ENCODE data around the gene INPP5E. TPM values are rescaled to one million over a fixed set of nuclear protein-coding genes. Genes with fewer than 3 reads are reported as not detected.

The INPP5E gene
- total RNA-seq, 2 experiments from 2014 or later, result 17.2 to 19.4 TPM

GRCh38 chr9:136485049-136486045 lies 45.7 kb upstream of the INPP5E start:
- Mint-ChIP-seq H3K27ac (peak overlapping the region; percentile 79), H3K4me1 (ENCODE audit: low read depth) (peaks cover 34% of the 10 kb centered on the region), H3K27me3 (no peaks in the 10 kb centered on the region), H3K4me3 (peak overlapping the region; percentile 88), H3K36me3 (ENCODE audit: low read depth) (peaks cover 22% of the 10 kb centered on the region), H3K9me3 (no peaks in the 10 kb centered on the region)
- Histone ChIP-seq H3K27me3 (ENCODE audit: control insufficient read depth in 1 of 2, insufficient read depth in 2 of 2, low read length in 2 of 2) (no peaks in the 10 kb centered on the region), H3K27ac (ENCODE audit: low read depth in 1 of 2, low read length in 2 of 2) (no peak overlapping the region), H3K4me1 (ENCODE audit: insufficient read depth, low read length) (peaks cover 36% of the 10 kb centered on the region), H3K4me3 (ENCODE audit: low read length) (no peak overlapping the region), H3K9me3 (ENCODE audit: control insufficient read depth in 1 of 2, insufficient read depth in 1 of 2, low read length in 2 of 2) (no peaks in the 10 kb centered on the region), H3K36me3 (ENCODE audit: insufficient read depth, low read length) (no peaks in the 10 kb centered on the region)
- DNase-seq (peak; percentile 71 to 91 (median 80)), ATAC-seq (ENCODE audit: poor library complexity) (peak; percentile 12)
- TF ChIP-seq, protein P1, sequence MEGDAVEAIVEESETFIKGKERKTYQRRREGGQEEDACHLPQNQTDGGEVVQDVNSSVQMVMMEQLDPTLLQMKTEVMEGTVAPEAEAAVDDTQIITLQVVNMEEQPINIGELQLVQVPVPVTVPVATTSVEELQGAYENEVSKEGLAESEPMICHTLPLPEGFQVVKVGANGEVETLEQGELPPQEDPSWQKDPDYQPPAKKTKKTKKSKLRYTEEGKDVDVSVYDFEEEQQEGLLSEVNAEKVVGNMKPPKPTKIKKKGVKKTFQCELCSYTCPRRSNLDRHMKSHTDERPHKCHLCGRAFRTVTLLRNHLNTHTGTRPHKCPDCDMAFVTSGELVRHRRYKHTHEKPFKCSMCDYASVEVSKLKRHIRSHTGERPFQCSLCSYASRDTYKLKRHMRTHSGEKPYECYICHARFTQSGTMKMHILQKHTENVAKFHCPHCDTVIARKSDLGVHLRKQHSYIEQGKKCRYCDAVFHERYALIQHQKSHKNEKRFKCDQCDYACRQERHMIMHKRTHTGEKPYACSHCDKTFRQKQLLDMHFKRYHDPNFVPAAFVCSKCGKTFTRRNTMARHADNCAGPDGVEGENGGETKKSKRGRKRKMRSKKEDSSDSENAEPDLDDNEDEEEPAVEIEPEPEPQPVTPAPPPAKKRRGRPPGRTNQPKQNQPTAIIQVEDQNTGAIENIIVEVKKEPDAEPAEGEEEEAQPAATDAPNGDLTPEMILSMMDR (IDR thresholded peaks at IDR 0.05), result peak; percentile 89
- intact Hi-C loops (cut with DNase I, micrococcal nuclease), result loop anchor here (2.0 to 10.0 kb wide), 3 partner anchors 52 to 299 kb away; no protein-coding TSS in a partner anchor
- CTCF ChIA-PET, result interaction anchor here (0.6 to 2.8 kb wide), 10 partner anchors 14 to 159 kb away, joined by 3 to 10 read pairs (median 4); no protein-coding TSS in a partner anchor
- POLR2A ChIA-PET, result interaction anchor here (1.6 to 2.4 kb wide), 2 partner anchors 54 to 756 kb away, joined by 4 to 25 read pairs; partner anchors contain the start of gene TUBB4B

DNA sequence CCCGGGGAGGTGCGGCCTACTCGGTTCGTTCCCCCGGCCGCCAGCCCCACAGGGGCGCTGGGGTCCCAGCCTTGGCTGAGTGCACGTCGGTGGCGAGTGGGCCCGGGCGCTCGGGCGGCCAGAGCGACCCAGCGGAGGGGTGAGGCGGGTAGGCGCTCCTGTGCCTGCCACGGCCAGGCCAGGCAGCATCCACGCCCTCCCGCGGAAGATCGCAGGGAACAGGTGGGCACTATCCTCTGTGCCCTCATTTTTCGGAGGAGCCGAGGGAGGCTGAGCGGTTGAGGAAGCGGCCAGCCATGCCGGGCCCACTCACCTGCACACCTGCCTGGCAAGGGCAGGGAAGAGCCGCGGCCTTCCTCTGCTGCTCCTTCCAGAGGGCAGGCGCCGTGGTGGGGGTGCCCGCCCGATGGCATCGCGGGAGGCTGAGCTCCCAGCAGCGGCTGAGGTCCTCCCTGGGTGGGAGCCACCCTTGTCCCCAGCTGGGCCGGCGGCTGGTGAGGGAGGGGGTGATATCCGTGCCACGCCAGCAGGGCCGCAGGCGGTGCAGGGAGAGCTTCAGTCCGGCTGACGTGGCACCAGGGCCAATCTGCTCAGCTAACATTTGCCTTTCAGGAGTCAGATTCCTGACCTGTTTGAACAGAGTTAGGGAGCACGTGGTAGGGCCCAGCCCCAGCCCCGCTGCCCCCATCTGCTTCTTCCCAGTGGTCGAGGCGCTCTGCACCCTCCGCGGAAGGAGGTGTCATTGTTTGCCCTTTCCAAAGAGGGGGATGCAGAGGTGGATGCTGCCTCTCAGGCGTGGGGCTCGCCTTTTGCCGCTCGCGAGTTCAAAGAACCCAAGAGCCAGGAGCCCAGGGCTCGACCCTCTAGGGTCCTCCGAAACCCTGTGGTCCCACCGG lies 44.8 kb upstream of the INPP5E start:
- H3K36me3 Mint-ChIP-seq (ENCODE audit: low read depth), result peaks cover 27% of the 10 kb centered on the region
- H3K27me3 Mint-ChIP-seq, result no peaks in the 10 kb centered on the region
- H3K36me3 ChIP-seq (ENCODE audit: insufficient read depth, low read length), result peaks cover 9% of the 10 kb centered on the region
- ChIA-PET POLR2A (interaction anchor here (0.8 to 2.4 kb wide), 11 partner anchors 39 to 756 kb away, joined by 3 to 25 read pairs (median 4); partner anchors contain the start of genes DNLZ, NOTCH1 and TUBB4B), CTCF (interaction anchor here (0.8 to 2.8 kb wide), 9 partner anchors 15 to 188 kb away, joined by 3 to 10 read pairs (median 3); no protein-coding TSS in a partner anchor)
- peak overlapping the region in 1 of 2 donors; percentile 97 for H3K27ac ChIP-seq (ENCODE audit: low read depth in 1 of 2, low read length in 2 of 2)
- H3K27ac Mint-ChIP-seq, result peak overlapping the region; percentile 79
- H3K9me3 ChIP-seq (ENCODE audit: control insufficient read depth in 1 of 2, insufficient read depth in 1 of 2, low read length in 2 of 2), result no peaks in the 10 kb centered on the region
- intact Hi-C loops (cut with DNase I, micrococcal nuclease), result loop anchor here (2.0 to 10.0 kb wide), 6 partner anchors 53 to 603 kb away; partner anchors contain the start of genes MAN1B1 (in 1 of the 2), NOTCH1 (in 1 of the 2) and QSOX2 (in 1 of the 2)
- H3K4me1 ChIP-seq (ENCODE audit: insufficient read depth, low read length), result peaks cover 41% of the 10 kb centered on the region
- peak in 7 of 14 experiments; percentile 6 to 69 (median 16) for DNase-seq
- H3K4me1 Mint-ChIP-seq (ENCODE audit: low read depth), result peaks cover 39% of the 10 kb centered on the region
- H3K9me3 Mint-ChIP-seq, result no peaks in the 10 kb centered on the region
- ATAC-seq (ENCODE audit: poor library complexity), result no peak
- peak overlapping the region; percentile 16 for H3K4me3 ChIP-seq (ENCODE audit: low read length)
- TF ChIP-seq, protein P1 (IDR thresholded peaks at IDR 0.05), result no peak
- H3K4me3 Mint-ChIP-seq, result peak overlapping the region; percentile 88
- H3K27me3 ChIP-seq (ENCODE audit: control insufficient read depth in 1 of 2, insufficient read depth in 2 of 2, low read length in 2 of 2), result no peaks in the 10 kb centered on the region
